RWPE2 (cell line): ENCODE measurements around the gene BRME1.
A peak's percentile ranks its signal among the peaks of the same experiment; 100 is the strongest.

Experiments
- ATAC-seq: fragments of 200-7000 bp; cut with Tn5 transposase; 3 replicates; pipeline ENCODE4 v1.9.1; 2021; ENCODE audit warnings: low read depth
- DNase-seq: peaks from one replicate; pipeline ENCODE4 v3.0.0-alpha.2; 2020; ENCODE audit warnings: low spot score
- H3K27ac ChIP-seq: fragments of 450-650 bp; 2 replicates; pipeline ENCODE4 v1.5.1; 2017; ENCODE audit warnings: mild to moderate bottlenecking; ENCODE audit not compliant: poor library complexity, severe bottlenecking
- H3K27me3 ChIP-seq: fragments of 250-450 bp; sonication (Bioruptor Pico); 2 replicates; pipeline ENCODE4 v1.5.1; 2021; ENCODE audit warnings: mild to moderate bottlenecking, moderate library complexity; ENCODE audit not compliant: insufficient read depth, poor library complexity, severe bottlenecking
- H3K36me3 ChIP-seq: fragments of 250-450 bp; sonication (Bioruptor Pico); 2 replicates; pipeline ENCODE4 v1.5.1; 2020; ENCODE audit warnings: low read depth, mild to moderate bottlenecking, moderate library complexity
- H3K4me1 ChIP-seq: fragments of 250-450 bp; sonication (Bioruptor Pico); 2 replicates; pipeline ENCODE4 v1.5.1; 2021; ENCODE audit warnings: mild to moderate bottlenecking, moderate library complexity; ENCODE audit not compliant: insufficient read depth, poor library complexity, severe bottlenecking
- H3K4me3 ChIP-seq: fragments of 250-450 bp; sonication (Bioruptor Pico); 2 replicates; pipeline ENCODE4 v1.5.1; 2021; ENCODE audit warnings: mild to moderate bottlenecking, moderate library complexity; ENCODE audit not compliant: severe bottlenecking
- H3K9me3 ChIP-seq: fragments of 250-450 bp; sonication (Bioruptor Pico); 2 replicates; pipeline ENCODE4 v1.5.1; 2021; ENCODE audit warnings: mild to moderate bottlenecking, moderate library complexity; ENCODE audit not compliant: severe bottlenecking
- CTCF ChIP-seq: fragments of 450-650 bp; IDR thresholded peaks from one replicate; pipeline ENCODE4 v1.5.1; 2017; ENCODE audit warnings: mild to moderate bottlenecking, moderate library complexity; ENCODE audit not compliant: poor library complexity, severe bottlenecking

Gene BRME1

GRCh38 chr19:13881692-13882418, 24.1 kb downstream of the BRME1 start:
- ATAC-seq = no peak
- no peak overlapping the region for H3K27ac ChIP-seq

DNA sequence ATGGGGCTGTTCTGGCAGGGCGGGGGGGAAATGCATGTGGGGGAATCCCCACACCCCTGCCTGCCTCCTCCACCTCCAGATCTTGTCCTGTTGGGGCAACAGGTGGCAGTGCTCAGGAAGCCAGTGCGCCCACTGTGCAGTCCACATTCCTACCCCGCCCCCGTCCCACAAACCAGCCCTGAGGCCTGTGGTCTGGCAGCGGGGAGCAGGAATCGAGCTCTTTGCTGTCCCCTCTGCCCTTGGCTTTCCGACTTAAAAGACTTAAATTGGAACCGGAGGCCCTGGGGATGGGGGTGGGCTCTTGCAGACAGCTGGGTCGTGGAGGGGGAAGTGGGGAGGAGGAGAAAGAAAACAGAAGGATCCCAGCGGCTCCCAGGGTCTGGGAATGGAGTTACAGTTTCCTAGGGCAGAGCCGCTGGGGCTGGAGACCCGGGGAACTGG, 24.6 kb downstream of the BRME1 start:
- H3K9me3 ChIP-seq = no peaks in the 10 kb centered on the region
- H3K4me3 ChIP-seq = no peak overlapping the region
- H3K27ac ChIP-seq = no peak overlapping the region
- no peaks in the 10 kb centered on the region for H3K36me3 ChIP-seq
- DNase-seq = no peak
- ATAC-seq = no peak
- H3K4me1 ChIP-seq = peaks cover 5% of the 10 kb centered on the region
- no peak for TF ChIP-seq CTCF
- no peaks in the 10 kb centered on the region for H3K27me3 ChIP-seq

More at GRCh38 chr19:13881692-13882418, 24.1 kb downstream of the BRME1 start:
- no peak for DNase-seq
- Histone ChIP-seq H3K9me3 (no peaks in the 10 kb centered on the region), H3K4me3 (no peak overlapping the region), H3K36me3 (no peaks in the 10 kb centered on the region), H3K27me3 (no peaks in the 10 kb centered on the region), H3K4me1 (peaks cover 5% of the 10 kb centered on the region)
- no peak for TF ChIP-seq CTCF

GRCh38 chr19:13880059-13881043, 25.6 kb downstream of the BRME1 start:
- TF ChIP-seq CTCF = peak; percentile 99
- Histone ChIP-seq H3K9me3 (no peaks in the 10 kb centered on the region), H3K4me1 (peaks cover 5% of the 10 kb centered on the region), H3K27me3 (no peaks in the 10 kb centered on the region), H3K36me3 (no peaks in the 10 kb centered on the region), H3K4me3 (no peak overlapping the region), H3K27ac (peak overlapping the region; percentile 44)
- ATAC-seq (peak; percentile 86), DNase-seq (peak; percentile 93)

DNA sequence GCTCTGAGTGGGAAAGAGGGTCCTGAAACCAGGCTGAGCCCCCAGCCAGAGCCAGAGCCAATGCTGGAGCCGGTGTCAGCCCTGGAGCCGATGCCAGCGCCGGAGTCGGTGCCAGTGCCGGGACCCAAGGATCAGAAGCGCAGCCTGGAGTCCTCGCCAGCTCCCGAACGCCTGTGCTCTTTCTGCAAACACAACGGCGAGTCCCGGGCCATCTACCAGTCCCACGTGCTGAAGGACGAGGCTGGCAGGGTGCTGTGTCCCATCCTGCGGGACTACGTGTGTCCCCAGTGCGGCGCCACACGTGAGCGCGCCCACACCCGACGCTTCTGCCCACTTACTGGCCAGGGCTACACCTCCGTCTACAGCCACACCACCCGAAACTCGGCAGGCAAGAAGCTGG, 28.6 kb downstream of the BRME1 start:
- Histone ChIP-seq H3K9me3 (no peaks in the 10 kb centered on the region), H3K4me3 (no peak overlapping the region), H3K4me1 (peaks cover 5% of the 10 kb centered on the region), H3K27ac (no peak overlapping the region), H3K36me3 (no peaks in the 10 kb centered on the region), H3K27me3 (no peaks in the 10 kb centered on the region)
- no peak for DNase-seq
- ATAC-seq = no peak
- TF ChIP-seq CTCF = no peak
